Measurements from ENCODE around the gene GTF3C2.

GTF3C2 gene

GRCh38 chr2:27316655-27317412, 39.7 kb downstream of the GTF3C2 start:
- no peak for TF ChIP-seq CTCF (IDR thresholded peaks at IDR 0.05; ENCODE audit: borderline replicate concordance, insufficient read depth, low read depth, low read length)
- no peak overlapping the region for H3K4me3 ChIP-seq (ENCODE audit: low read depth, low read length)

GRCh38 chr2:27315122-27315521, 41.4 kb downstream of the GTF3C2 start:
- TF ChIP-seq CTCF (IDR thresholded peaks at IDR 0.05; ENCODE audit: borderline replicate concordance, insufficient read depth, low read depth, low read length) = no peak
- no peak overlapping the region for H3K4me3 ChIP-seq (ENCODE audit: low read depth, low read length)

GRCh38 chr2:27314709-27315108, 41.9 kb downstream of the GTF3C2 start:
- no peak for TF ChIP-seq CTCF (IDR thresholded peaks at IDR 0.05; ENCODE audit: borderline replicate concordance, insufficient read depth, low read depth, low read length)
- H3K4me3 ChIP-seq (ENCODE audit: low read depth, low read length) = no peak overlapping the region

- no peak overlapping the region for H3K4me3 ChIP-seq (ENCODE audit: low read depth, low read length)
- TF ChIP-seq CTCF (IDR thresholded peaks at IDR 0.05; ENCODE audit: borderline replicate concordance, insufficient read depth, low read depth, low read length) = no peak
These were observed 42.5 kb downstream of the GTF3C2 start for GRCh38 chr2:27313882-27314645.

- TF ChIP-seq CTCF (IDR thresholded peaks at IDR 0.05; ENCODE audit: borderline replicate concordance, insufficient read depth, low read depth, low read length) = no peak
- no peak overlapping the region for H3K4me3 ChIP-seq (ENCODE audit: low read depth, low read length)
These were observed 44.4 kb downstream of the GTF3C2 start for GRCh38 chr2:27312152-27312551.

GRCh38 chr2:27309651-27310050, 46.9 kb downstream of the GTF3C2 start:
- no peak for TF ChIP-seq CTCF (IDR thresholded peaks at IDR 0.05; ENCODE audit: borderline replicate concordance, insufficient read depth, low read depth, low read length)
- H3K4me3 ChIP-seq (ENCODE audit: low read depth, low read length) = no peak overlapping the region

Measured in GM12875 (cell line).